ENCODE measurements around the gene IMMT. TPM values are rescaled to one million over a fixed set of nuclear protein-coding genes. Genes with fewer than 3 reads are reported as not detected.

The IMMT gene
- total RNA-seq, 4 donors from 2014 or later: 9.7 to 63.0 (median 36.2) TPM

DNA sequence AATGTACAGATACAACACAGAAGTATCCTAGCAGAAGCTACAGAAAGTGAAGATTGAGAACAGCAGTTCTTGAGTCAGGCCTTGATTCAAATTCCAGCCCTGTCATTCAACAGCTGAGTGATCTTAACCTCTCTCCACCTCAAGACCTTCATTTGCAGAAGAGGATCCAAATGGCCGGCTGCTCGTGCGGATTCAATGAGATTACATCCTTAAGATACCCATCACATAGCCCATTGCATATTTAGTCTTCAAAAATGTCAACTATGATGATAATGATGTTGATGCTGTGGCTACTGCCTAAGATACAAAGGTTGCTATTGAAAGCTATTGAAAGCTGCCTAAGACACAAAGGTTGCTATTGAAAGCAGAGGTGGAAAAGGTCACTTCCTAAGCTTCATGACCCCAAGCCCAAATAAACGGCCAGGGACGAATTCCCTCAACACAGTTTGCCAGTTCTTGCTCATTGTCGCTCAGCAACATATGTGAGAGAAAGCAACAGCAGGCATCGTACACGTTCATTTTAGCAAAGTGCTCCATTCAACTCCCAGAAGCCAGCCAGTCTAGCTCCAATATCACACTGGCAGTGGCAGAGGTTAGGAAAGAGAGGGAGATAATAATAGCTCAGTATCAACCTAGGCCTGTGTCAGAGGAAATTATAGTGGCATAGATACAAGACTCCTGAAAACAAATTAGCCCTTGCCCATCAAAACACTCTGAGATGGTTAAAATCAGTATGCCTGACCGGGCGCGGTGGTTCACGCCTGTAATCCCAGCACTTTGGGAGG lies 40.1 kb upstream of the IMMT start:
- no peak for DNase-seq
- H3K36me3 ChIP-seq: no peaks in the 10 kb centered on the region
- H3K27ac ChIP-seq: no peak overlapping the region
- H3K4me3 ChIP-seq: no peak overlapping the region
- TF ChIP-seq, protein P1, sequence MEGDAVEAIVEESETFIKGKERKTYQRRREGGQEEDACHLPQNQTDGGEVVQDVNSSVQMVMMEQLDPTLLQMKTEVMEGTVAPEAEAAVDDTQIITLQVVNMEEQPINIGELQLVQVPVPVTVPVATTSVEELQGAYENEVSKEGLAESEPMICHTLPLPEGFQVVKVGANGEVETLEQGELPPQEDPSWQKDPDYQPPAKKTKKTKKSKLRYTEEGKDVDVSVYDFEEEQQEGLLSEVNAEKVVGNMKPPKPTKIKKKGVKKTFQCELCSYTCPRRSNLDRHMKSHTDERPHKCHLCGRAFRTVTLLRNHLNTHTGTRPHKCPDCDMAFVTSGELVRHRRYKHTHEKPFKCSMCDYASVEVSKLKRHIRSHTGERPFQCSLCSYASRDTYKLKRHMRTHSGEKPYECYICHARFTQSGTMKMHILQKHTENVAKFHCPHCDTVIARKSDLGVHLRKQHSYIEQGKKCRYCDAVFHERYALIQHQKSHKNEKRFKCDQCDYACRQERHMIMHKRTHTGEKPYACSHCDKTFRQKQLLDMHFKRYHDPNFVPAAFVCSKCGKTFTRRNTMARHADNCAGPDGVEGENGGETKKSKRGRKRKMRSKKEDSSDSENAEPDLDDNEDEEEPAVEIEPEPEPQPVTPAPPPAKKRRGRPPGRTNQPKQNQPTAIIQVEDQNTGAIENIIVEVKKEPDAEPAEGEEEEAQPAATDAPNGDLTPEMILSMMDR (IDR thresholded peaks at IDR 0.05): no peak
- TF ChIP-seq POLR2A (IDR thresholded peaks at IDR 0.05): no peak
- H3K4me1 ChIP-seq: no peaks in the 10 kb centered on the region
- intact Hi-C loops (cut with DNase I; ENCODE audit: low total_unique reads): no loop called here
- no peaks in the 10 kb centered on the region for H3K27me3 ChIP-seq
- no peaks in the 10 kb centered on the region for H3K9me3 ChIP-seq

DNA sequence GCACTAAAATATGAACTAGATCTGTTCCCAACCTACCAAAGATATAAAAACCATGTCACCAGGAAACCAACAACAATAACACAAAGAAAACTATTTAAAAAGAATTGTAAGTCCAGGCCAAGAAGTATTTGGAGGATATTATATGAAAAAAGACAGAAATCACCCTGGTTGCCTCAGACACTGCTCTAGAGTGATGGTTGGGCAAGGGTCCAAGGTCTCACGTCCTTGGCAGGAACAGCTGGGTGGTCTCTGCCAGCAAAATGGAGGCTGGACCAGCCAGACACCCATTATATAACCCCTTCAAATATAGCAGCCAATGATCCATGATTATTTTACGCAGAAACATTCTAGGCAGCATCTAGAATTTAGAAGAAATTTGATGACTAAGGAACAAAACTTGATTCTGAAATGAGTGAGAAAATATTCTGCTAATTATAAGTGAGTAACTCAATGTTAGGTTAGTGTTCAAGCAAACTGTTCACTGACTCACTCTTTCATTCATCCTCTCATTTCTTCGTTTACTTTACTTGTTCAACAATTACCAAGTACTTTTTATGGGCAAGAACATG lies 39.4 kb upstream of the IMMT start:
- peak overlapping the region in 1 of 2 donors; percentile 19 for H3K27ac ChIP-seq
- no peaks in the 10 kb centered on the region for H3K36me3 ChIP-seq
- H3K4me3 ChIP-seq: no peak overlapping the region
- intact Hi-C loops (cut with DNase I; ENCODE audit: low total_unique reads): no loop called here
- H3K9me3 ChIP-seq: no peaks in the 10 kb centered on the region
- DNase-seq: no peak
- no peaks in the 10 kb centered on the region for H3K27me3 ChIP-seq
- TF ChIP-seq POLR2A (IDR thresholded peaks at IDR 0.05): no peak
- TF ChIP-seq, protein P1 (IDR thresholded peaks at IDR 0.05): no peak
- no peaks in the 10 kb centered on the region for H3K4me1 ChIP-seq

DNA sequence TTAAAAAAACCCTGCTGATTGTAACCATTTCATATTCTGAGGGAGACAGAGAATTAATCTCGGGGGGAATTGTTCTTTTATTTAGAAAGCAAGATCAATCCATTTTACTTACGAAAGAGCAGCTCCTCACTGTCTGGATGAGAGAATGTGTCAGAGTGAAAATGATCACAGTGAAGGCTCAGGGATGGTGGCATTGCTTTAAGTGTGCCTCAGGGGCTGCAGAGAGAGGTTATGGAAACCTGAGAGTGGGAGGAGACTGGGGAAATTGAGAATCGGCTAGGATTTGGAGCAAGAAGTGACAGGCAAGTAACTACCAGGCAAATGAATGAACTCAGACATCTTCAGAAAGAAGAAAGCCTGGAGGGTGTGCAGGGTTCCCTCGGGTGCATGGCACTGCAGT lies 38.2 kb upstream of the IMMT start:
- no peaks in the 10 kb centered on the region for H3K4me1 ChIP-seq
- no peak for TF ChIP-seq POLR2A (IDR thresholded peaks at IDR 0.05)
- TF ChIP-seq, protein P1 (IDR thresholded peaks at IDR 0.05): no peak
- no peaks in the 10 kb centered on the region for H3K9me3 ChIP-seq
- no peaks in the 10 kb centered on the region for H3K36me3 ChIP-seq
- no peaks in the 10 kb centered on the region for H3K27me3 ChIP-seq
- DNase-seq: no peak
- intact Hi-C loops (cut with DNase I; ENCODE audit: low total_unique reads): no loop called here
- H3K4me3 ChIP-seq: no peak overlapping the region
- H3K27ac ChIP-seq: no peak overlapping the region

DNA sequence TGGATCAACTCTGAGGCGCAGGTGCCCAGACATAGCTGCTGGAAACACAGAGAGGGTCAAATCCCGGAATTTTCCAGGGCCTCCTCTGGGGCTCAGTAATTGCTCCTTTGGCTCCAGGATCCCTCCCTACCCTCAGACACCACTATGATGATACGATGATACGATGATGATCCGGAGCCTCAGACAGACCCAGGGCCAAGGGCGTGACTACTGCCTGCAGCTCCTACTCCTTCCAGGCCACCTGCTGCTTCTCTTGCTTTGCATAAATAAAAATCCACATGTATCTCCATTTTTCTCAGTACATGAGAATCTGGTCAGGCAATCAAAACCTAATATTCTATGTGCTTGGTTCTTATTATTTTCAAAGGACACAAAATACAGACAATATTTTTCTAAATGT lies 37.6 kb upstream of the IMMT start:
- intact Hi-C loops (cut with DNase I; ENCODE audit: low total_unique reads): no loop called here
- Histone ChIP-seq H3K27me3 (no peaks in the 10 kb centered on the region), H3K4me3 (no peak overlapping the region), H3K27ac (no peak overlapping the region), H3K36me3 (no peaks in the 10 kb centered on the region), H3K9me3 (no peaks in the 10 kb centered on the region), H3K4me1 (no peaks in the 10 kb centered on the region)
- no peak for DNase-seq
- TF ChIP-seq POLR2A (IDR thresholded peaks at IDR 0.05): no peak
- TF ChIP-seq, protein P1 (IDR thresholded peaks at IDR 0.05): no peak

DNA sequence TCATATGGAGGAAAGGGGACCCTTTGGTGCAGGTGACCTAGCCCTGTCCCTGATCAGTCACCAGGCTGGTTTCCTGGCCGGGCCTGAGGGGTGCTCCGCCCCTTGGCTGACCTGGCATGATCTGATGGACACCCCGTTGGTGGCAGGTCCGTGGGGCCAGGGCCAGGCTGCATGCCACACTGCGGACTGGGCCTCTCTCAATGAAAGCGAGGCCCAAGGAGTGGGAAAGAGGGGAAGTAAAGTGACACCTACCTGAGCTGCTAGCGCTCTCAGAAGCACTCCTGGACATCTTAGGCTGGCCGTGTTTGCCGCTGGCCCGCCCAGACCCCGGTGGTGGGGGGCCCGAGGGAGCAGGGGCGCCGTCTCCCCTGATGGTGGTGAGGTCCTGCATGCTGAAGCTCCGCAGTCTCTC lies 37.1 kb upstream of the IMMT start:
- no peak overlapping the region for H3K27ac ChIP-seq
- DNase-seq: no peak

More for the DNA sequence above, 37.1 kb upstream of the IMMT start:
- Histone ChIP-seq H3K4me3 (no peak overlapping the region), H3K4me1 (no peaks in the 10 kb centered on the region), H3K9me3 (no peaks in the 10 kb centered on the region), H3K36me3 (no peaks in the 10 kb centered on the region), H3K27me3 (no peaks in the 10 kb centered on the region)
- TF ChIP-seq, protein P1 (IDR thresholded peaks at IDR 0.05): no peak
- intact Hi-C loops (cut with DNase I; ENCODE audit: low total_unique reads): no loop called here
